Measurements from ENCODE around the gene ADI1.

- TF ChIP-seq CTCF (conservative IDR thresholded peaks at IDR 0.05; ENCODE audit: low read length) (no peak), EZH2phosphoT487 (IDR thresholded peaks at IDR 0.05; ENCODE audit: borderline replicate concordance, low read depth, low read length) (no peak)
Measured at GRCh38 chr2:3466482-3466863, 52.9 kb downstream of the ADI1 start.
